Neuronal stem cell (in vitro differentiated cells): ENCODE measurements around the gene TPSD1.

Experiments used
- DNase-seq: peaks from one replicate; pipeline ENCODE4 v3.0.0-alpha.2; 2013; ENCODE audit warnings: low spot score
- H2AFZ ChIP-seq: one replicate; pipeline ENCODE4 v1.6.1; 2013; ENCODE audit warnings: mild to moderate bottlenecking, low read length, inconsistent platforms
- H2AK5ac ChIP-seq: 2 replicates; pipeline ENCODE4 v1.6.1; 2013; ENCODE audit warnings: low read depth, mild to moderate bottlenecking, inconsistent platforms, low read length, moderate library complexity, mixed read lengths
- H2BK120ac ChIP-seq: 2 replicates; pipeline ENCODE4 v1.6.1; 2013; ENCODE audit warnings: low read depth, mild to moderate bottlenecking, inconsistent platforms, low read length, moderate library complexity, mixed read lengths
- H2BK12ac ChIP-seq: one replicate; pipeline ENCODE4 v1.6.1; 2013; ENCODE audit warnings: low read length, inconsistent platforms
- H2BK15ac ChIP-seq: 2 replicates; pipeline ENCODE4 v1.6.1; 2013; ENCODE audit warnings: mild to moderate bottlenecking, low read length, inconsistent platforms, mixed read lengths
- H2BK5ac ChIP-seq: one replicate; pipeline ENCODE4 v1.6.1; 2013; ENCODE audit warnings: inconsistent platforms, mild to moderate bottlenecking, low read length, moderate library complexity
- H3K14ac ChIP-seq: one replicate; pipeline ENCODE4 v1.6.1; 2013; ENCODE audit warnings: low read length, inconsistent platforms
- H3K18ac ChIP-seq: 2 replicates; pipeline ENCODE4 v1.6.1; 2013; ENCODE audit warnings: low read length, inconsistent platforms
- H3K23ac ChIP-seq: 2 replicates; pipeline ENCODE4 v1.6.1; 2013; ENCODE audit warnings: low read depth, mild to moderate bottlenecking, mixed read lengths, low read length, inconsistent platforms; ENCODE audit not compliant: poor library complexity
- H3K27ac ChIP-seq: replicated peaks from 3 replicates; pipeline ENCODE4 v1.5.1; 2013; ENCODE audit warnings: low read length, inconsistent platforms
- H3K27me3 ChIP-seq, 3 experiments: 2 replicates each; pipeline ENCODE4 v1.6.1; 2013; ENCODE audit warnings: low read length in 3 of 3, mild to moderate bottlenecking in 2 of 3, inconsistent platforms in 1 of 3, low read depth in 1 of 3, mixed read lengths in 1 of 3, moderate library complexity in 1 of 3; ENCODE audit not compliant: control insufficient read depth in 3 of 3, insufficient read depth in 3 of 3
- H3K36me3 ChIP-seq, 2 donors: replicated peaks in 1 of 2; 2 replicates each; pipeline ENCODE4 v1.6.1; 2013; ENCODE audit warnings: low read length in 2 of 2; ENCODE audit not compliant: control insufficient read depth in 2 of 2, insufficient read depth in 2 of 2
- H3K4ac ChIP-seq: 2 replicates; pipeline ENCODE4 v1.6.1; 2013; ENCODE audit warnings: inconsistent platforms, mild to moderate bottlenecking, low read length, moderate library complexity
- H3K4me1 ChIP-seq, 2 donors: 1 replicate in 1 of 2; 2 replicates in 1 of 2; pipeline ENCODE4 v1.6.1; 2013; ENCODE audit warnings: low read length in 2 of 2, low read depth in 1 of 2; ENCODE audit not compliant: control insufficient read depth in 2 of 2, insufficient read depth in 1 of 2
- H3K4me2 ChIP-seq: one replicate; pipeline ENCODE4 v1.6.1; 2013; ENCODE audit warnings: mild to moderate bottlenecking, low read length, inconsistent platforms; ENCODE audit not compliant: insufficient read depth, poor library complexity, severe bottlenecking
- H3K4me3 ChIP-seq, 2 donors: 2 replicates each; pipeline ENCODE4 v1.5.1; 2013; ENCODE audit warnings: low read length in 2 of 2, mild to moderate bottlenecking in 2 of 2, inconsistent platforms in 1 of 2, moderate library complexity in 1 of 2
- H3K79me1 ChIP-seq: one replicate; pipeline ENCODE4 v1.6.1; 2013; ENCODE audit warnings: low read depth, mild to moderate bottlenecking, inconsistent platforms, low read length, moderate library complexity
- H3K9ac ChIP-seq: one replicate; pipeline ENCODE4 v1.6.1; 2013; ENCODE audit warnings: mild to moderate bottlenecking, low read depth, low read length, inconsistent platforms; ENCODE audit not compliant: poor library complexity
- H3K9me3 ChIP-seq, 2 donors: replicated peaks in 1 of 2; 2 replicates each; pipeline versions ENCODE3 to v1.6.1; 2013; ENCODE audit warnings: low read length in 2 of 2, mild to moderate bottlenecking in 2 of 2, inconsistent platforms in 1 of 2, low read depth in 1 of 2, mixed read lengths in 1 of 2, moderate library complexity in 1 of 2; ENCODE audit not compliant: control insufficient read depth in 2 of 2, insufficient read depth in 1 of 2
- H4K8ac ChIP-seq: one replicate; pipeline ENCODE4 v1.6.1; 2013; ENCODE audit warnings: low read depth, mild to moderate bottlenecking, inconsistent platforms, low read length, moderate library complexity
- H4K91ac ChIP-seq: one replicate; pipeline ENCODE4 v1.6.1; 2013; ENCODE audit warnings: low read length, low read depth, mild to moderate bottlenecking, inconsistent platforms; ENCODE audit not compliant: poor library complexity
- WGBS, 2 donors: extraction: QIAGEN DNeasy Blood & Tissue Kit; methylation state at CpG; one replicate each; pipeline ENCODE4 v1.1.7; 2013; ENCODE audit warnings: missing lambda C conversion rate in 2 of 2, mixed read lengths in 1 of 2; ENCODE audit not compliant: insufficient read length in 2 of 2, insufficient replicate concordance in 1 of 2; ENCODE audit errors: extremely low coverage in 2 of 2; 5-methylcytosine and 5-hydroxymethylcytosine counted together

The TPSD1 gene

GRCh38 chr16:1279945-1280589 lies 24.2 kb downstream of the TPSD1 start:
- Histone ChIP-seq H4K91ac (no peak overlapping the region), H4K8ac (no peak overlapping the region), H3K27ac (no peak overlapping the region), H2BK120ac (peak overlapping the region; percentile 91), H3K9ac (no peak overlapping the region), H2BK12ac (peak overlapping the region; percentile 30), H3K79me1 (peaks cover 3% of the 10 kb centered on the region), H2AFZ (no peak overlapping the region), H3K23ac (peak overlapping the region; percentile 67), H2BK5ac (no peak overlapping the region), H3K18ac (peak overlapping the region; percentile 80), H3K4me1 (peaks cover 11 to 14% of the 10 kb centered on the region in 2 donors), H3K4me2 (no peak overlapping the region), H3K27me3 (peaks cover 0 to 43% (median 0%) of the 10 kb centered on the region in 3 experiments), H3K9me3 (no peaks in the 10 kb centered on the region), H3K36me3 (no peaks in the 10 kb centered on the region), H3K4me3 (peak overlapping the region in 1 of 2 donors; percentile 18), H3K14ac (no peak overlapping the region), H2AK5ac (peak overlapping the region; percentile 83), H3K4ac (no peak overlapping the region), H2BK15ac (peak overlapping the region; percentile 87)
- no CpG with 5 or more reads among the region's 29 CpGs for WGBS, 2 donors
- no peak for DNase-seq

- H2BK5ac ChIP-seq = no peak overlapping the region
- H2AFZ ChIP-seq = no peak overlapping the region
- H3K79me1 ChIP-seq = peaks cover 3% of the 10 kb centered on the region
- H3K27ac ChIP-seq = no peak overlapping the region
- H2BK15ac ChIP-seq = no peak overlapping the region
- H3K18ac ChIP-seq = no peak overlapping the region
- H3K36me3 ChIP-seq = no peaks in the 10 kb centered on the region
- H3K9me3 ChIP-seq = no peaks in the 10 kb centered on the region
- no peak overlapping the region for H4K91ac ChIP-seq
- H3K4me3 ChIP-seq = no peak overlapping the region
- H2BK120ac ChIP-seq = no peak overlapping the region
- no peak overlapping the region for H2BK12ac ChIP-seq
- H3K4ac ChIP-seq = no peak overlapping the region
- no peak overlapping the region for H3K4me2 ChIP-seq
- no CpG with 5 or more reads among the region's 8 CpGs for WGBS, 2 donors
- H3K23ac ChIP-seq = no peak overlapping the region
- no peak overlapping the region for H4K8ac ChIP-seq
- H2AK5ac ChIP-seq = peak overlapping the region; percentile 83
- peaks cover 0 to 49% (median 0%) of the 10 kb centered on the region in 3 experiments for H3K27me3 ChIP-seq
- H3K14ac ChIP-seq = no peak overlapping the region
- peaks cover 11 to 14% of the 10 kb centered on the region in 2 donors for H3K4me1 ChIP-seq
- DNase-seq = no peak
- no peak overlapping the region for H3K9ac ChIP-seq
Observed at GRCh38 chr16:1280783-1281182, 24.9 kb downstream of the TPSD1 start.

GRCh38 chr16:1281517-1281916 lies 25.6 kb downstream of the TPSD1 start:
- H2BK120ac ChIP-seq = no peak overlapping the region
- WGBS, 2 donors = no CpG with 5 or more reads among the region's 16 CpGs
- H2BK15ac ChIP-seq = peak overlapping the region; percentile 67

GRCh38 chr16:1282324-1282973 lies 26.6 kb downstream of the TPSD1 start:
- H3K14ac ChIP-seq = no peak overlapping the region
- H3K4me1 ChIP-seq = peaks cover 11 to 14% of the 10 kb centered on the region in 2 donors
- H3K23ac ChIP-seq = peak overlapping the region; percentile 3
- H4K91ac ChIP-seq = no peak overlapping the region
- peak overlapping the region; percentile 38 for H3K18ac ChIP-seq
- no peak overlapping the region for H2BK120ac ChIP-seq
- H3K4me2 ChIP-seq = no peak overlapping the region
- H3K9ac ChIP-seq = no peak overlapping the region
- H3K36me3 ChIP-seq = no peaks in the 10 kb centered on the region
- H3K79me1 ChIP-seq = peaks cover 3% of the 10 kb centered on the region
- no peak overlapping the region for H3K27ac ChIP-seq
- no peaks in the 10 kb centered on the region for H3K9me3 ChIP-seq
- H2AK5ac ChIP-seq = peak overlapping the region; percentile 81
- peak overlapping the region; percentile 21 for H2BK15ac ChIP-seq
- H2AFZ ChIP-seq = no peak overlapping the region
- no peak overlapping the region for H3K4me3 ChIP-seq
- no peak overlapping the region for H4K8ac ChIP-seq
- DNase-seq = no peak
- no peak overlapping the region for H3K4ac ChIP-seq
- WGBS, 2 donors = no CpG with 5 or more reads among the region's 17 CpGs
- no peak overlapping the region for H2BK12ac ChIP-seq
- H3K27me3 ChIP-seq = peaks cover 0 to 62% (median 0%) of the 10 kb centered on the region in 3 experiments
- no peak overlapping the region for H2BK5ac ChIP-seq

More at GRCh38 chr16:1281517-1281916, 25.6 kb downstream of the TPSD1 start:
- Histone ChIP-seq H2AK5ac (peak overlapping the region; percentile 84), H3K9ac (no peak overlapping the region), H3K4ac (no peak overlapping the region), H3K9me3 (no peaks in the 10 kb centered on the region), H3K18ac (no peak overlapping the region), H3K27me3 (peaks cover 0 to 56% (median 0%) of the 10 kb centered on the region in 3 experiments), H2BK12ac (peak overlapping the region; percentile 6), H3K4me1 (peaks cover 11 to 14% of the 10 kb centered on the region in 2 donors), H3K79me1 (peaks cover 3% of the 10 kb centered on the region), H3K27ac (no peak overlapping the region), H2BK5ac (no peak overlapping the region), H4K8ac (no peak overlapping the region), H3K14ac (no peak overlapping the region), H3K4me3 (no peak overlapping the region), H3K4me2 (no peak overlapping the region), H3K23ac (peak overlapping the region; percentile 55), H3K36me3 (no peaks in the 10 kb centered on the region), H4K91ac (peak overlapping the region; percentile 97), H2AFZ (no peak overlapping the region)
- no peak for DNase-seq
